OCI-LY1 (cell line): ENCODE results near the gene STMN1.

Experiments used
- H2AFZ ChIP-seq: fragments of 200-600 bp; sonication (generic), shearing (Covaris generic); 2 replicates; pipeline ENCODE4 v1.6.0; 2014; ENCODE audit warnings: antibody characterized with exemption, mild to moderate bottlenecking, low read length
- H3F3A ChIP-seq: fragments of 200-600 bp; sonication (generic), shearing (Covaris generic); 2 replicates; pipeline ENCODE4 v1.6.0; 2014; ENCODE audit warnings: mild to moderate bottlenecking, antibody characterized with exemption, low read length, moderate library complexity; ENCODE audit not compliant: insufficient read depth
- H3K27ac ChIP-seq: fragments of 200-600 bp; sonication (generic); 2 replicates; pipeline ENCODE4 v1.5.1; 2014; ENCODE audit warnings: low read length, mixed run types, mild to moderate bottlenecking, low read depth; ENCODE audit not compliant: poor library complexity, severe bottlenecking
- H3K27me3 ChIP-seq: fragments of 200-600 bp; sonication (generic); 2 replicates; pipeline ENCODE4 v1.6.0; 2014; ENCODE audit warnings: antibody characterized with exemption, mild to moderate bottlenecking, low read length, moderate library complexity; ENCODE audit not compliant: insufficient read depth
- H3K36me3 ChIP-seq: fragments of 200-600 bp; sonication (generic); 2 replicates; pipeline ENCODE4 v1.6.1; 2014; ENCODE audit warnings: mild to moderate bottlenecking, antibody characterized with exemption, low read length, moderate library complexity, mixed read lengths; ENCODE audit not compliant: insufficient read depth
- H3K4me1 ChIP-seq: fragments of 200-600 bp; sonication (generic); 2 replicates; pipeline ENCODE4 v1.5.1; 2014; ENCODE audit warnings: mild to moderate bottlenecking, low read length, moderate library complexity; ENCODE audit not compliant: insufficient read depth, severe bottlenecking
- H3K4me2 ChIP-seq: fragments of 200-600 bp; sonication (generic), shearing (Covaris generic); 2 replicates; pipeline ENCODE4 v1.6.1; 2014; ENCODE audit warnings: low read length
- H3K4me3 ChIP-seq: fragments of 200-600 bp; sonication (generic); 2 replicates; pipeline ENCODE4 v1.5.1; 2014; ENCODE audit warnings: low read length, low read depth, mild to moderate bottlenecking, mixed read lengths; ENCODE audit not compliant: poor library complexity, severe bottlenecking
- H3K79me2 ChIP-seq: fragments of 200-600 bp; shearing (Covaris generic); 2 replicates; pipeline ENCODE4 v1.6.1; 2016; ENCODE audit warnings: mixed run types, low read length, mixed read lengths; ENCODE audit not compliant: insufficient read depth
- H3K9ac ChIP-seq: fragments of 200-600 bp; sonication (generic), shearing (Covaris generic); 2 replicates; pipeline ENCODE4 v1.6.1; 2014; ENCODE audit warnings: mild to moderate bottlenecking, low read length, mixed read lengths
- H3K9me2 ChIP-seq: fragments of 200-600 bp; sonication (generic), shearing (Covaris generic); 2 replicates; pipeline ENCODE4 v1.6.1; 2014; ENCODE audit warnings: low read depth, mild to moderate bottlenecking, low read length, mixed read lengths
- H3K9me3 ChIP-seq: fragments of 200-600 bp; shearing (Covaris generic); 2 replicates; pipeline ENCODE4 v1.6.1; 2014; ENCODE audit warnings: low read length, mixed read lengths
- H4K20me1 ChIP-seq: fragments of 200-600 bp; sonication (generic), shearing (Covaris generic); 2 replicates; pipeline ENCODE4 v1.6.0; 2016; ENCODE audit warnings: mild to moderate bottlenecking, low read length; ENCODE audit not compliant: insufficient read depth
- CTCF ChIP-seq: fragments of 200-600 bp; sonication (generic), shearing (Covaris generic); IDR thresholded peaks from 2 replicates; pipeline ENCODE4 v1.5.1; 2017; ENCODE audit warnings: mild to moderate bottlenecking, antibody characterized with exemption, low read length, moderate library complexity, mixed read lengths
- EZH2 ChIP-seq: fragments of 200-600 bp; sonication (generic), shearing (Covaris generic); IDR thresholded peaks from 2 replicates; pipeline ENCODE4 v1.8.0; 2017; ENCODE audit warnings: borderline replicate concordance, mixed run types, mild to moderate bottlenecking, antibody characterized with exemption, low read length, moderate library complexity, mixed read lengths

The STMN1 gene

DNA sequence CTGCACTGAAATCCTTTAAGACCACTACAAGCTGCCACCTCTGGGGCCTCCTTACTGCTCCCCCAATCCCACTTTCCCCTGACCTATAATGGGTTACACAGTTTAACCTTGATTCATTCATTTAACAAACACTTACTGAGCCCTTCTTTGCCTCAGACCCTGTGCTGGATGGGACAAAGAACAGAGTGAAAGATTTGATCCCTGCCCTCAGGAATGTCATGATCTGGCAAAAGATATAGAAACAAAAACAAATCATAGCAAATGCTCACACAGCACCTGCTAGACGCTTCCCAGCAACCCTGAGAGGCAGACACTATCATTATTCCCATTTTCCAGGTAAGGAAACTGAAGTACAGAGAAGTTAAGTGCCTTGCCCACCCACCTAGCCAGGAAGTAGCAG is 39.9 kb downstream of the STMN1 start:
- no peaks in the 10 kb centered on the region for H3F3A ChIP-seq
- H3K27ac ChIP-seq: no peak overlapping the region
- H3K9me2 ChIP-seq: no peaks in the 10 kb centered on the region
- H3K36me3 ChIP-seq: no peaks in the 10 kb centered on the region
- H3K27me3 ChIP-seq: no peaks in the 10 kb centered on the region
- no peak overlapping the region for H3K4me2 ChIP-seq
- H2AFZ ChIP-seq: no peak overlapping the region
- H3K79me2 ChIP-seq: no peaks in the 10 kb centered on the region
- no peaks in the 10 kb centered on the region for H3K9me3 ChIP-seq
- no peak overlapping the region for H3K9ac ChIP-seq
- TF ChIP-seq EZH2 (no peak), CTCF (no peak)
- no peak overlapping the region for H3K4me3 ChIP-seq
- no peaks in the 10 kb centered on the region for H4K20me1 ChIP-seq
- H3K4me1 ChIP-seq: no peaks in the 10 kb centered on the region

- Histone ChIP-seq H3K4me1 (peaks cover 7% of the 10 kb centered on the region), H3K36me3 (no peaks in the 10 kb centered on the region; the same call in 1 of the 2 replicates), H3K79me2 (no peaks in the 10 kb centered on the region), H3K27me3 (no peaks in the 10 kb centered on the region), H2AFZ (no peak overlapping the region), H3K9ac (no peak overlapping the region), H3K9me3 (no peaks in the 10 kb centered on the region), H3K4me2 (no peak overlapping the region), H3K27ac (no peak overlapping the region), H3K4me3 (no peak overlapping the region), H3K9me2 (no peaks in the 10 kb centered on the region), H4K20me1 (no peaks in the 10 kb centered on the region), H3F3A (no peaks in the 10 kb centered on the region)
- TF ChIP-seq CTCF (no peak), EZH2 (no peak)
These were observed 41.8 kb downstream of the STMN1 start for GRCh38 chr1:25864434-25864833.

- no peaks in the 10 kb centered on the region for H3K9me2 ChIP-seq
- H3K4me3 ChIP-seq: no peak overlapping the region
- no peaks in the 10 kb centered on the region for H3K9me3 ChIP-seq
- TF ChIP-seq EZH2: no peak
- TF ChIP-seq CTCF: no peak
- no peaks in the 10 kb centered on the region for H4K20me1 ChIP-seq
- no peak overlapping the region for H3K9ac ChIP-seq
- no peaks in the 10 kb centered on the region for H3K27me3 ChIP-seq
- no peak overlapping the region for H3K4me2 ChIP-seq
- no peak overlapping the region for H2AFZ ChIP-seq
- H3K79me2 ChIP-seq: peaks cover 3% of the 10 kb centered on the region; the same call in 1 of the 2 replicates
- peaks cover 7% of the 10 kb centered on the region for H3K4me1 ChIP-seq
- no peaks in the 10 kb centered on the region; the same call in 1 of the 2 replicates for H3K36me3 ChIP-seq
- no peaks in the 10 kb centered on the region for H3F3A ChIP-seq
- no peak overlapping the region for H3K27ac ChIP-seq
These were observed 42.5 kb downstream of the STMN1 start for GRCh38 chr1:25863486-25864262.
